Measurements from ENCODE around the gene CTNNA2.

The CTNNA2 gene

DNA sequence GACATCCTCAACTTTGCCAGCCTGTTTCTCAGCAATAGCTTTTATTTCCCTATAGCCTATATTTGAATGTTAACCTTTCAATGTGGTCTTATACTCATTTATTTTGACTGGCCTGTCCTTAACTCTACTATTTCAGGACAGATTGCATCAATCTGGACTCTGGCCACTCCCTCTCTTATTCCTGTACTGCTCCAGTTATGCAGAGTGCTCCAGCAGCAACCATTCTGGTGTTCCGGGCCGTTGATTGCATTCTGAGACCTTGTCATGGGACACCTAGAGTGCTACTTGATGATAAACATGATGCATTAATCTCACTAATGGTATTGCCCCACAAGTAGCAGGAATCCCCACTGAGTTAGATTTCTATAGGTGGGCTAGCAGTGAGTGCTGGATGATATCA is 428.3 kb downstream of the CTNNA2 start:
- DNase-seq = no peak

GRCh38 chr2:79944205-79944604 is 431.4 kb downstream of the CTNNA2 start:
- DNase-seq = no peak

- DNase-seq = no peak
Measured at GRCh38 chr2:79945653-79946445, 433.0 kb downstream of the CTNNA2 start.

- DNase-seq = no peak
Measured at GRCh38 chr2:79947751-79948150, 434.9 kb downstream of the CTNNA2 start.

GRCh38 chr2:79950526-79950925 is 437.7 kb downstream of the CTNNA2 start:
- no peak for DNase-seq

GRCh38 chr2:79952616-79953015 is 439.8 kb downstream of the CTNNA2 start:
- no peak for DNase-seq

GRCh38 chr2:79960035-79960434 is 447.2 kb downstream of the CTNNA2 start:
- no peak for DNase-seq

GRCh38 chr2:79960519-79960918 is 447.7 kb downstream of the CTNNA2 start:
- no peak for DNase-seq

DNA sequence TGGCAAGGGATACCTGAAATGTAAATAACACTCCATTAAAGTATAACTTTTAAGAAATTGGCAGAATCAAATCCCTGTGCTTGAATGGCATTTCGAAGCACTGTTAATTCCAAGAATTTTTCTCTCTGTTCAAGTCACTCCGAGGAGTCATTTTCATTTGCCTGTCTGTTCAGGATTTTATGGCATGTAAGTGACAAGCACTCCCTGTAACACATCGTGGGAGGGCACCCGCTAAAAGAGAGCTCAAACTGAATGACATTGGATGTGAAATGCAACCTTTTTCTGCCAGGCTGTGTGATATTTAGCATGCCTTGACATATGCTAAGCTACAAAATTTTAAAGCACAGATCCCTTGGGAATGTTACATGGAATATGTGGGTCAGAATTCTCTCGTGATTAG is 452.1 kb downstream of the CTNNA2 start:
- DNase-seq = no peak

GRCh38 chr2:79966369-79966768 is 453.5 kb downstream of the CTNNA2 start:
- DNase-seq = no peak

DNA sequence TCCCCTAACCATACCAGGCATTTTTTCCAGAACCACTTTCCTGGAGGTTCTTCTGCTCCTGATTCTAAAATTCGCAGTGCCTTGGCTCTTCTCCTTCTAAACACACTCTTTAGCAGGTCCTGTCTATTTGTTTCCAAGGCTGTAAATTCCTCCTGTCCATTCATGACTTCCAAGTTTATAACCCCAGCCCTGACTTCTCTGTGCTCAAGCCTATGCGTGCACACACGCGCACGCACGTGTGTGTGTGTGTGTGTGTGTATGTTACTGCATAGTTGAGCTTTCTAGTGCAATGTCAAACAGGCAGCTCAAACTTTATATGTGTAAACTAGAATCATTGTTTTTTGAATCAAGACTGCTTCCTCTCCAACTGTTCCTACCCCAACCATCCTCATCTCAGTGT is 454.0 kb downstream of the CTNNA2 start:
- no peak for DNase-seq

GRCh38 chr2:79971807-79972206 is 459.0 kb downstream of the CTNNA2 start:
- DNase-seq = no peak

DNA sequence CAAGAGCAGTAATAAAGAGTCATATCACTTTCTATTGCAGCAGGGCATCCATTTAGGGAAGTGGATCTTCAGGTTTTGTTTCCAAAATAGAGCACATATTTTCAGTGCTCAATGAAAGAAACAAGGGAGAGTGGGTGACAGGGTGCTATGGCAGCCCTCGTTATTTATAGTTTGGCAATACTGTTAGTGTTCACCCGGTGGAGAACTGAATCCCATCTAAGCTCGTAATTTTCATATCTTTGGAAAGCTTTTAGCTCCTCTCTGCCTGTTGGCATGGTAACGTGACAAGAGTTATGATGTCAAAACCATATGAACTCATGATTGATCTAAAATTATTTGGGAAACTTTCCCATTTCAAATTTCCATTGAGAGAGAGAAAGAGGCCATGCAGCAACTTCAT is 459.8 kb downstream of the CTNNA2 start:
- DNase-seq = no peak

- DNase-seq = no peak
Measured at GRCh38 chr2:79975791-79976565, 463.1 kb downstream of the CTNNA2 start.

- no peak for DNase-seq
Measured at GRCh38 chr2:79977792-79978191, 464.9 kb downstream of the CTNNA2 start.

GRCh38 chr2:79980116-79980515 is 467.3 kb downstream of the CTNNA2 start:
- no peak for DNase-seq

DNA sequence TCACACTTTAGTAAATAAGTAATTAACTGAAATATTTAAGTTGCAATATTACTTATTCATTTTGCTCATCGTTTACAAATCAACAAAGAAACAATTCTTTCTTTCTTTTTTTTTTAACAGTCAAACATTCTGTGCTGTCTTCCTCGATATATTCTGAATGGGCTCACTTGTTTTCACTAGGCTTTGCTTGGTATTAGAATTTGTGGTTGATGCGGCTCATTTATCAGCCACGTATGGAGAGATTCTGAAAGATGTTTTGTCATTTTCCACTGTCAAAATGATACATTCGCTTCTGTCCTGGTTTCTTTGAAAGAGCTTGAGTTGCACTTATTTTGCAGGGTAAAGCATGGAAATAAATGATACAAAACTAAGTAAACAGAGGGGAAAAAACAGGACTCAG is 468.0 kb downstream of the CTNNA2 start:
- DNase-seq = no peak

DNA sequence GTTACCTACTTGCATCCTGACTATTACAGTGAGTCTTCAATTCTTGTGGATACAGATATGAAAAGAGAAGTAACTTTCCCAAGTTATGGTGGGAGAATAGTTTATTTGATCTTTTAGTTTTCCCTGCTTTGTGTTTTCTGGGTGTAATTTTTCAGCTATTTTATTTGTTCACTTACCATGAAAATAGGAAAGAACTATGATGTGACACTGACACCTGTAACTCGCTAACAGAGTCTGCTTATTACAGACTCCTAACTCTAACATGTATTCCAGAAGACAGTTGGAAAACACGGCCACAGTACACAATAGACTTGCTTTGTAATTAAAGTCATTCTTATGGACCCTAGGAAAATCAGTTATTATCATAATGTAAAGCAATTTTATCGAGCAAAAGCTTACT is 468.5 kb downstream of the CTNNA2 start:
- DNase-seq = no peak

DNA sequence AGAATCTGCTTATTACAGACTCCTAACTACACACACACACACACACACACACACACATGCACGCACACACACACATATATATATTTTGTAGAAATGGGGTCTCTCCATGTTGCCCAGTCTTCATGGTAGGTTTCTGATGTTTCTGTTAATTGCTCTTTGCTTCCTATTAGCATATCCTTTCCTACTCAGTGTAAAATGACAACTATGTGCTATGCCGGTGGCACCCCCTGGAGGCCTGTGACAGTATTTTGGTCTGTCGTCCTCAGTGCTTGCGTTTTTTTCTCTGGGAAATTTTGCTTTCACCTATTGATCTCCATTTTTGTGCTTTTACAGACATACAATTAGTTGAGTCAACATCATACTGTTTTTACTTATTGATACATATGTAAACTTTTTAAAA is 469.6 kb downstream of the CTNNA2 start:
- no peak for DNase-seq

- DNase-seq = no peak
Measured at GRCh38 chr2:79984476-79984875, 471.6 kb downstream of the CTNNA2 start.

GRCh38 chr2:79985145-79985544 is 472.3 kb downstream of the CTNNA2 start:
- no peak for DNase-seq

DNA sequence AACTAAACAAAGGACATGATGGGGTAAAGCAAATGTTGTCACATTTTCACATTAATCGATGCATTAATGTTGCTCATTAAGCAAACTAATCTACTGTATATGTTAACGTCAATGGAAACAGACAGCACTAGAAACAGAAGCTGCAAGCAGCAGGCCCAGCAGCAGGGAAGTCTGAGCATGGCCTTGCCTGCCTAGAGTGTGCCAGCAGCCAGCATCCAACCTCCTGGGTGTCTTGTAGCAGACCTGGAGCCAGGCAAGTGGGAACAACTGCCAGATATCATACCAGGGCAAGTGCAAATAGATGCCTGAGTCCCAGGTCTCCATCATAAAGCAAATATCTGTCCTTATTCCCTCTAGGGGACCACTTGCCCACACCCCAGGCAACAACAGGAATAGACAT is 472.7 kb downstream of the CTNNA2 start:
- no peak for DNase-seq

DNA sequence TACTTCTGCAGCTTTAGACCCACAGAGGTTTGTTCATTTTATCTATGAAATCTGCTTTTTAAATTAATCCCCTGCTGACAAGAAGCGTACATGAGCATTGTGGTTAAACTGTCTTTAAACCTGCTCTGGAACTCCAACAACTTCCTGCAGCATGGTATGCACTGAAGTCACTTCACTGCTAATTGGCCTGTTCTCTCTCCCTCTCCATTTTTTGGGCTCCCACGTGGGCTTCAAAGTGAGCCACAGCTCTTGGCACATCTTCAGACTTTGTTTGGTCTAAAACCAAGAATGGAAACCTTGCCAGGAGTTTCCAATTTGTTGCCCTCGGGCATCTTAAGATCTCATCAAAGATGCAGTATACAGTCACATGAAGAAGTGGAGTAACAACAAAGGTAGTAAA is 480.3 kb downstream of the CTNNA2 start:
- DNase-seq = no peak

DNA sequence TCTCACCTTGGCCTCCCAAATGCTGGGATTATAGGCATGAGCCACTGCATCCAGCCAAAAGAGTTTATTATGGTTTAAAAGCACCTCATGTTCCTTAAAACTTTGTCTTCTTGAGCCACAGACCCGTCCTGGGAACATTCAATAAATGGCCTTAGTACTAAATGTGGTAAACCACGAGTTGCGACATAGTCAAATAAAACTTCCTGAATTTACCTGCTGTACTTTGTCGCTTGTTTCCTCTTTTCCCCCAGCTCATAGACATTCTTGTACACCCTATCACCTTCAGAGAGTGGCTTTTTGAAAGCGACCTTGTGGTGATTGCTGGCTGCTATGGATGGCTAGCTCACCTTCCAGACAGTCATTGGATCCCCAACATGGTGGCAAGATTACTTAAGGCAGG is 481.3 kb downstream of the CTNNA2 start:
- no peak for DNase-seq

GRCh38 chr2:79994965-79995364 is 482.1 kb downstream of the CTNNA2 start:
- no peak for DNase-seq
